GM18517 (cell line): Measurements from ENCODE around the gene AK9.

ENCODE experiments used
- ATAC-seq: cut with Tn5 transposase; IDR thresholded peaks from one replicate; pipeline ENCODE4 v1.9.1; 2021; ENCODE audit warnings: mild to moderate bottlenecking, moderate library complexity; ENCODE audit not compliant: unreplicated experiment

The AK9 gene

GRCh38 chr6:109485266-109485935, 205.6 kb downstream of the AK9 start:
- no peak for ATAC-seq

GRCh38 chr6:109484122-109484521, 206.9 kb downstream of the AK9 start:
- no peak for ATAC-seq

GRCh38 chr6:109483735-109484057, 207.3 kb downstream of the AK9 start:
- ATAC-seq = peak; percentile 19

- ATAC-seq = peak; percentile 63
These were observed 207.9 kb downstream of the AK9 start, which contains the start of gene ZBTB24 for GRCh38 chr6:109482905-109483734. Gene ZBTB24 (minus strand): TSS chr6:109483219. CDS start chr6:109482026, 1,193 bp downstream.

- no peak for ATAC-seq
These were observed 210.0 kb downstream of the AK9 start for GRCh38 chr6:109480993-109481480.

GRCh38 chr6:109478841-109479624, 212.0 kb downstream of the AK9 start:
- ATAC-seq = no peak

GRCh38 chr6:109478222-109478805, 212.7 kb downstream of the AK9 start:
- no peak for ATAC-seq

GRCh38 chr6:109477725-109478124, 213.3 kb downstream of the AK9 start:
- ATAC-seq = peak; percentile 43

GRCh38 chr6:109477184-109477583, 213.8 kb downstream of the AK9 start:
- ATAC-seq = no peak

GRCh38 chr6:109475625-109476024, 215.4 kb downstream of the AK9 start:
- no peak for ATAC-seq

GRCh38 chr6:109474995-109475394, 216.0 kb downstream of the AK9 start:
- no peak for ATAC-seq

GRCh38 chr6:109473120-109473519, 217.9 kb downstream of the AK9 start:
- no peak for ATAC-seq

- peak; percentile 52 for ATAC-seq
These were observed 218.6 kb downstream of the AK9 start for GRCh38 chr6:109472132-109472995.

- no peak for ATAC-seq
These were observed 219.7 kb downstream of the AK9 start for GRCh38 chr6:109471105-109471810.

- ATAC-seq = no peak
These were observed 221.3 kb downstream of the AK9 start for GRCh38 chr6:109469591-109470189.

- ATAC-seq = no peak
These were observed 223.3 kb downstream of the AK9 start for GRCh38 chr6:109467696-109468095.

- ATAC-seq = no peak
These were observed 224.6 kb downstream of the AK9 start for GRCh38 chr6:109466212-109466923.

GRCh38 chr6:109465772-109466171, 225.2 kb downstream of the AK9 start:
- ATAC-seq = no peak
